Measurements from ENCODE around the gene DPP6.

DPP6 gene

GRCh38 chr7:154509192-154509591, 457.0 kb downstream of the DPP6 start:
- in situ Hi-C loops (cut with HindIII; ENCODE audit: low sequenced_read_pairs) = no loop called here

- in situ Hi-C loops (cut with HindIII; ENCODE audit: low sequenced_read_pairs) = no loop called here
Measured at GRCh38 chr7:154512121-154512833, 460.1 kb downstream of the DPP6 start.

- in situ Hi-C loops (cut with HindIII; ENCODE audit: low sequenced_read_pairs) = no loop called here
Measured at GRCh38 chr7:154517768-154518167, 465.6 kb downstream of the DPP6 start.

GRCh38 chr7:154519229-154519628, 467.0 kb downstream of the DPP6 start:
- in situ Hi-C loops (cut with HindIII; ENCODE audit: low sequenced_read_pairs) = no loop called here

- in situ Hi-C loops (cut with HindIII; ENCODE audit: low sequenced_read_pairs) = no loop called here
Measured at GRCh38 chr7:154530136-154530535, 477.9 kb downstream of the DPP6 start.

- in situ Hi-C loops (cut with HindIII; ENCODE audit: low sequenced_read_pairs) = no loop called here
Measured at GRCh38 chr7:154532771-154533170, 480.6 kb downstream of the DPP6 start.

- in situ Hi-C loops (cut with HindIII; ENCODE audit: low sequenced_read_pairs) = no loop called here
Measured at GRCh38 chr7:154540596-154540995, 488.4 kb downstream of the DPP6 start.

- in situ Hi-C loops (cut with HindIII; ENCODE audit: low sequenced_read_pairs) = no loop called here
Measured at GRCh38 chr7:154541606-154542005, 489.4 kb downstream of the DPP6 start.

GRCh38 chr7:154546946-154547587, 494.9 kb downstream of the DPP6 start:
- in situ Hi-C loops (cut with HindIII; ENCODE audit: low sequenced_read_pairs) = no loop called here

GRCh38 chr7:154553711-154554265, 501.6 kb downstream of the DPP6 start:
- in situ Hi-C loops (cut with HindIII; ENCODE audit: low sequenced_read_pairs) = no loop called here

GRCh38 chr7:154559454-154559853, 507.3 kb downstream of the DPP6 start:
- in situ Hi-C loops (cut with HindIII; ENCODE audit: low sequenced_read_pairs) = no loop called here

GRCh38 chr7:154564676-154565075, 512.5 kb downstream of the DPP6 start:
- in situ Hi-C loops (cut with HindIII; ENCODE audit: low sequenced_read_pairs) = no loop called here

GRCh38 chr7:154566877-154567276, 514.7 kb downstream of the DPP6 start:
- in situ Hi-C loops (cut with HindIII; ENCODE audit: low sequenced_read_pairs) = no loop called here

GRCh38 chr7:154568346-154568745, 516.1 kb downstream of the DPP6 start:
- in situ Hi-C loops (cut with HindIII; ENCODE audit: low sequenced_read_pairs) = no loop called here

- in situ Hi-C loops (cut with HindIII; ENCODE audit: low sequenced_read_pairs) = no loop called here
Measured at GRCh38 chr7:154569916-154570315, 517.7 kb downstream of the DPP6 start.

- in situ Hi-C loops (cut with HindIII; ENCODE audit: low sequenced_read_pairs) = no loop called here
Measured at GRCh38 chr7:154571772-154572171, 519.6 kb downstream of the DPP6 start.

- in situ Hi-C loops (cut with HindIII; ENCODE audit: low sequenced_read_pairs) = no loop called here
Measured at GRCh38 chr7:154574235-154574634, 522.0 kb downstream of the DPP6 start.

- in situ Hi-C loops (cut with HindIII; ENCODE audit: low sequenced_read_pairs) = no loop called here
Measured at GRCh38 chr7:154575497-154575896, 523.3 kb downstream of the DPP6 start.

- in situ Hi-C loops (cut with HindIII; ENCODE audit: low sequenced_read_pairs) = no loop called here
Measured at GRCh38 chr7:154576604-154577003, 524.4 kb downstream of the DPP6 start.

GRCh38 chr7:154577141-154577873, 525.1 kb downstream of the DPP6 start:
- in situ Hi-C loops (cut with HindIII; ENCODE audit: low sequenced_read_pairs) = no loop called here

GRCh38 chr7:154578336-154578735, 526.1 kb downstream of the DPP6 start:
- in situ Hi-C loops (cut with HindIII; ENCODE audit: low sequenced_read_pairs) = no loop called here

GRCh38 chr7:154579711-154580110, 527.5 kb downstream of the DPP6 start:
- in situ Hi-C loops (cut with HindIII; ENCODE audit: low sequenced_read_pairs) = no loop called here

Measured in DLD1 (cell line).